ENCODE measurements around the gene LDB2.
"Not testable (repeated sequence)": the region's sequence is repeated elsewhere in the genome, so short reads cannot be mapped to it uniquely, and the experiment has no call there.

Gene LDB2

DNA sequence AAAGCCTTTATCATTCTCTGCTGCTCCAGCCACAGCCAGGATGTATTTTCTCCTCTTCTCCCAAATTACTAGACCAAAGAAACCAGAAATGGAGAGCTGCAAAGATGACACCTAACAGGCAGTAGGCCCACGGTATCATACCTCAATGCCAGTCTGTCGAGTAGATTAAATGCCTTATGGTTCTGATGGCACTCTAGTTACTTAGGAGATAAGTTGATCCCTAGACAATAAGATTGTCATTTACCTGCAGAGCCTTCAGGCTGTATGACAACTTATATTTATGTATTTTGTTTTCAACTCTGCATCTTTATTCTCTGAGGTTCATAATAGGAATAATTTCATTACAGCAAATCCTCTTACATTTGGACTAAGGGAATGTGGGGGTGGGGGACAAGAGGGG is 262.1 kb downstream of the LDB2 start:
- DNase-seq (ENCODE audit: low spot score): no peak
- in situ Hi-C loops (cut with MboI; ENCODE audit: low sequenced_read_pairs, unreplicated experiment): no loop called here
- TF ChIP-seq, protein P1, sequence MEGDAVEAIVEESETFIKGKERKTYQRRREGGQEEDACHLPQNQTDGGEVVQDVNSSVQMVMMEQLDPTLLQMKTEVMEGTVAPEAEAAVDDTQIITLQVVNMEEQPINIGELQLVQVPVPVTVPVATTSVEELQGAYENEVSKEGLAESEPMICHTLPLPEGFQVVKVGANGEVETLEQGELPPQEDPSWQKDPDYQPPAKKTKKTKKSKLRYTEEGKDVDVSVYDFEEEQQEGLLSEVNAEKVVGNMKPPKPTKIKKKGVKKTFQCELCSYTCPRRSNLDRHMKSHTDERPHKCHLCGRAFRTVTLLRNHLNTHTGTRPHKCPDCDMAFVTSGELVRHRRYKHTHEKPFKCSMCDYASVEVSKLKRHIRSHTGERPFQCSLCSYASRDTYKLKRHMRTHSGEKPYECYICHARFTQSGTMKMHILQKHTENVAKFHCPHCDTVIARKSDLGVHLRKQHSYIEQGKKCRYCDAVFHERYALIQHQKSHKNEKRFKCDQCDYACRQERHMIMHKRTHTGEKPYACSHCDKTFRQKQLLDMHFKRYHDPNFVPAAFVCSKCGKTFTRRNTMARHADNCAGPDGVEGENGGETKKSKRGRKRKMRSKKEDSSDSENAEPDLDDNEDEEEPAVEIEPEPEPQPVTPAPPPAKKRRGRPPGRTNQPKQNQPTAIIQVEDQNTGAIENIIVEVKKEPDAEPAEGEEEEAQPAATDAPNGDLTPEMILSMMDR (IDR thresholded peaks at IDR 0.05; ENCODE audit: borderline replicate concordance, control extremely low read depth, extremely low read depth, insufficient read depth, missing control alignments): no peak

DNA sequence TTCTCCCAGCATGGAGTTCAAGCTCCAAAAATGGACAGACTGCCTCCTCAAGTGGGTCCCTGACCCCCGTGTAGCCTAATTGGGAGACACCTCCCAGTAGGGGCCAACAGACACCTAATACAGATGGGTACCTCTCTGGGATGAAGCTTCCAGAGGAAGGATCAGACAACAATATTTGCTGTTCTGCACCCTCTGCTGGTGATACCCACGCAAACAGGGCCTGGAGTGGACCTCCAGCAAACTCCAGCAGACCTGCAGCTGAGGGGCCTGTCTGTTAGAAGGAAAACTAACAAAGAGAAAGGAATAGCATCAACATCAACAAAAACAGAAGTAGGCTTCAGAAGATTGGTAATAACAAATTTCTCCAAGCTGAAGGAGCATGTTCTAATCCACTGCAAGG is 269.2 kb downstream of the LDB2 start:
- in situ Hi-C loops (cut with MboI; ENCODE audit: low sequenced_read_pairs, unreplicated experiment): not testable (repeated sequence)

DNA sequence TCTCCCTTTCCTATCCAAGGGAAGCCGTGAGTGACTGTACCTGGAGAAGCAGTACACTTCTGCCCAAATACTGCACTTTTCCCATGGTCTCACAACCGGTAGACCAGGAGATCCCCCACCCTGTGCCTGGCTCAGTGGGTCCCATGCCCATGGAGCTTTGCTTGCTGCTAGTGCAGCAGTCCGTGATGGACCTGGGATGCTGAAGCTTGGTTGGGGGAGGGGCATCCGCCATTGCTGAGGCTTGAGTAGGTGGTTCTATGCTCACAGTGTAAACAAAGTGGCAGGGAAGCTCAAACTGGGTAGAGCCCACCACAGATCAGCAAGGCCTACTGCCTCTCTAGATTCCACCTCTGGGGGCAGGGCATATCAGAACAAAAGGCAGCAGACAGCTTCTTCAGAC is 269.6 kb downstream of the LDB2 start:
- in situ Hi-C loops (cut with MboI; ENCODE audit: low sequenced_read_pairs, unreplicated experiment); DNase-seq (ENCODE audit: low spot score): not testable (repeated sequence)

More for the DNA sequence above, 269.2 kb downstream of the LDB2 start:
- not testable (repeated sequence) for DNase-seq (ENCODE audit: low spot score)

DNA sequence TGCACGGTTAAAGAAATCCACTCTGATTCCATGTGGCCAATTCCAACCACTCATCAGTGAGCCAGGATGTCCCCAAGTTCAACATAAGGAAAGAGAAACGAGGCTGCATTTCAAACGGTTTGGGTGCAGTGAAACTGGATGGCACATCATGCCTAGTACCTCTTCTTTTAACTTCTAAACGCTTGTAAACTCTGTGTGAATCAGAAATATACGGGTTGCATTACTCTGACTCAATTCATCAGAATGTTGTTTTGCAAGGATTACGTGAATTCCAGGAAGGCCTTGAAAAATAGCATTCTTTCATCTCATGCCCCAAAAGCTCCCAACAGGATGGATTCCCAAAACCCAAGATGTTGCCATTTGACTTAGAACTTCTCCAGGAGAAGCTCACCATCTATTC is 270.4 kb downstream of the LDB2 start:
- in situ Hi-C loops (cut with MboI; ENCODE audit: low sequenced_read_pairs, unreplicated experiment): no loop called here
- no peak for DNase-seq (ENCODE audit: low spot score)
- TF ChIP-seq, protein P1 (IDR thresholded peaks at IDR 0.05; ENCODE audit: borderline replicate concordance, control extremely low read depth, extremely low read depth, insufficient read depth, missing control alignments): no peak

DNA sequence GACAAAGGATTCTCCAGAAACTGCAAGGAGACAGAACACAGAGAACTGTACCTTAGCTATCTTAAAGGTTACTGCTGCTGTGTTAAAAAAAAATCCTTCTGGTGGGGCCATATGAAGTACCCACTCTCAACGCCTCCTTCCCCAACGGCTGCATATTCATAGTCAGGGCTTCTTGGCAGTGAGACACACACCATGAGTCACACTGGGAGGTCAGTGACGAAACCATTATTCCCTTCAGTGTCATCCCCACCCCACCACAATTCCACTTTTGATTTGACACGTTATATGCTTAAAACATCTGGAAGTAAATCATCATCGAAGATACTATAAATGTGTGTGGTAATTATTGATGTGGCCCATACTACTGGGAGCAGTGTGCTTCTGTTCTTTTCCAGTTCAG is 271.5 kb downstream of the LDB2 start:
- in situ Hi-C loops (cut with MboI; ENCODE audit: low sequenced_read_pairs, unreplicated experiment): no loop called here
- DNase-seq (ENCODE audit: low spot score): no peak
- TF ChIP-seq, protein P1 (IDR thresholded peaks at IDR 0.05; ENCODE audit: borderline replicate concordance, control extremely low read depth, extremely low read depth, insufficient read depth, missing control alignments): no peak

DNA sequence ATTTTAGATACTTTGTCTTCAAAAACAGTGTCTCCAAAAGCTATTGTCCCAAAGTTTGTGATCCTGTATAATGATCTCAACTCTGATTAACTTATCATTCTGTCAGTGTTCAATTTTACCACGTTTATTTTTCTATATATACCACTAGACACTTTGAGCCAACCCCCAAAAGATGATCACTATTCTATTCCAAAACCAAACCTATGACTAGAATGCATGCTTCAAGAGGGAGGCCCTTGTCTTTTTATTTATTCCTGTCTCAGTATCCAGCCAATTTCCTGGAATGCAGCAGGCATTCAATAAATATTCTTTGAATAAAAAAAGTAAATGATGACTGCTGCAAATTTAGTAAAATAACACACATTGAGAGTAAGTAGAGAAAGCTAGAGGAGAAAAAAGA is 275.6 kb downstream of the LDB2 start:
- in situ Hi-C loops (cut with MboI; ENCODE audit: low sequenced_read_pairs, unreplicated experiment): no loop called here
- DNase-seq (ENCODE audit: low spot score): no peak
- TF ChIP-seq, protein P1 (IDR thresholded peaks at IDR 0.05; ENCODE audit: borderline replicate concordance, control extremely low read depth, extremely low read depth, insufficient read depth, missing control alignments): no peak

DNA sequence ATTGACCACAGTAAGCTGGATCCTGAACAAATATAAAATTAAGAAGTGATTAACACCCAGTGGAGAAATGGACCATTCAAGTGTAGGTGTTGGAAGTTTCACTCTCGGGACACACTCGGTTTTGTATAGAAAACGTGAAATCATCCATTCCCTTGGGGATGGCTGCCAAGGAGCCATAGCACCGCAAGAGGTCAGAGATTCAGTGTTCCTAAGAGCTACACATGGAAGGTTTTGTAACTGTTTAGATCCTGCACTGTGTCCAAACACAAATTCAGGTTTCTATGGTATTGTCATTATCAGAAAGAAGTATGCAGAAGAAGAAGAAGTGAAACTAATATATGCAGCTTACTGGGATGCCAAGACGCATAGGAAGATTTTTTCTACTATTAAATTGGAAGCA is 281.0 kb downstream of the LDB2 start:
- TF ChIP-seq, protein P1 (IDR thresholded peaks at IDR 0.05; ENCODE audit: borderline replicate concordance, control extremely low read depth, extremely low read depth, insufficient read depth, missing control alignments): no peak
- DNase-seq (ENCODE audit: low spot score): no peak
- in situ Hi-C loops (cut with MboI; ENCODE audit: low sequenced_read_pairs, unreplicated experiment): no loop called here

DNA sequence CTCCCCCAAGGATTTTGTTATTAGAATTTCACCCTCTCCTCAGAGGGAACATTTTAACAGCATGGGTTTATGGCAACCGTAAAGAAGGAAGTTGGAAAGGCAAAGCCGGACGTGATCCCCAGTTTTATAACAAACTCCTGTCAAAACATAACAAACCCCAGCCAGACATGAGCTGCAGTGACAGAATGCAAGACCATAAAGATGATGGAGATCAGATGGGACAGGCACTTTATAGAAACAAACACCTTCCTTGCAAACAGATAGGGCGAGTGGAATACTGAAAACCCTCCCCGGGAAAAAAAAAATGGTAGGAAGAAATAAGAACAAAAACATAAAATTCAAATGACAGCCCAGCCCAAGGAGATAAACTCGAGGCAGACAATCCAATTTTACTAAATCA is 281.4 kb downstream of the LDB2 start:
- in situ Hi-C loops (cut with MboI; ENCODE audit: low sequenced_read_pairs, unreplicated experiment): no loop called here
- TF ChIP-seq, protein P1 (IDR thresholded peaks at IDR 0.05; ENCODE audit: borderline replicate concordance, control extremely low read depth, extremely low read depth, insufficient read depth, missing control alignments): no peak
- DNase-seq (ENCODE audit: low spot score): no peak

Measured in GM13976 (cell line).